Measurements from ENCODE around the gene EIF4EBP3. TPM values are rescaled to one million over a fixed set of nuclear protein-coding genes. Genes with fewer than 3 reads are reported as not detected.

Gene EIF4EBP3
- total and polyA plus RNA-seq, 9 of the 15 experiments (the other 6 are each of a cell fraction or from before 2014, with no cell fraction given), result 1.3 to 7.5 (median 3.8) TPM

DNA sequence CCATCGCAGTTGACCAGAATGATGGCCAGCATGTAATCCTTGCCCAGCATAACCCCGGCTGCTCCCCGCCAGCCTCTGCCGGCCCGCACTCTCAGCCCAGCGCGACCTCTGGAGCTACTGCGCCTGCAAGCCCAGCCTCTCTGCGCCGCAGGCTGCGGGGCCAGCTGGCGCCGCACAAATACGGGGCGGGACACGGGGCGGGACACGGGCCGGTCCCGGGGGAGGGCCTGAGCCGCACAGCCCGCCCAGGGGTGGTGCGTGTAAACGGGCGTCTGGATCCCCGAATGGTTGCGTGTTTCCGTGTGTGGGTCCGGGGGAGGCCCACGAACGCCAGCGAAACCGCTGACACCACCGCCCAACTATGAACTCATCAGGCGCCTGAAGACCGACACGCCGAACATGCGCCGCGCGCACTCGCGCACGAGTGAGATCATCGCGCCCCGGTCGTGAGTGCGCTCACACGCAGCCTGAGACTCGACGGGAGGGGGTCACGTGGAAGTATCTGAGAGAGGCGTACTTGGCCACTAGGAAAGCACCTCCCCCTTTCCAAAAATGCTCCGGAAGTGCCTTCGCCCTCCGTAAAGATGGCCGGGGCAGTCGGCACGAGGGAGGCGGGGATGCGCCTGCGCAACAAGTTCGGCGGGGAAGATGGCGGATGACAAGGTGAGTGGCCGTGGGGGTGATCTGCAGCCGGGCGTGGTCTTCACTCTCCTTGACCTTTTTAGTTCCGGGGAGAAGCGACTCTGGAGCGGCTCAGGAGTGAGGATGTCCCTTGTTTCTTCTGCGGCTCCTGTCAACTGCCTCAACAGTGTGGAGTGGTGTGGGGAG, 16.9 kb downstream of the EIF4EBP3 start, which contains the start of the genes APBB3 and SLC35A4 (continued):
- TF ChIP-seq SIN3B (IDR thresholded peaks at IDR 0.05; ENCODE audit: low read depth) (peak; percentile 77), ZC3H8 (IDR thresholded peaks at IDR 0.05) (no peak), IRF9 (tag; IDR thresholded peaks at IDR 0.05) (no peak), SREBF1 (IDR thresholded peaks at IDR 0.05; ENCODE audit: borderline replicate concordance, low read depth, low read length) (no peak), ZBTB5 (IDR thresholded peaks at IDR 0.05) (no peak), SMARCA5 (IDR thresholded peaks at IDR 0.05) (no peak), SIRT6 (IDR thresholded peaks at IDR 0.05; ENCODE audit: low read depth, low read length) (no peak), FOXA1 (IDR thresholded peaks at IDR 0.05; ENCODE audit: borderline replicate concordance) (no peak), NONO (IDR thresholded peaks at IDR 0.05; ENCODE audit: low read depth in 2 of 2, low read length in 1 of 2) (peak; percentile 14 to 28; a peak in 1 of 4 replicates), ZNF140 (CRISPR knock-in tag; IDR thresholded peaks at IDR 0.05) (no peak), TRIM24 (IDR thresholded peaks at IDR 0.05) (0 out of 4 replicates have a peak, but pooled peaks of 1 of the 2 experiments have one; percentile 42), ZBTB8A (IDR thresholded peaks at IDR 0.05; ENCODE audit: partially characterized antibody) (no peak), STAT5A (IDR thresholded peaks at IDR 0.05; ENCODE audit: borderline replicate concordance, low read length) (peak; percentile 33; the same call in 1 of the 2 replicates), CHCHD3 (CRISPR knock-in tag; IDR thresholded peaks at IDR 0.05) (peak; percentile 4; the same call in 1 of the 2 replicates), ZNF766 (CRISPR knock-in tag; conservative IDR thresholded peaks at IDR 0.05) (0 out of 2 replicates have a peak, but pooled peaks have one; percentile 29), GABPA (tag; conservative IDR thresholded peaks at IDR 0.05; ENCODE audit: low read depth) (peak; percentile 93), GATAD2A (IDR thresholded peaks at IDR 0.05) (peak; percentile 97), ZNF512 (tag; IDR thresholded peaks at IDR 0.05) (no peak)
- TF ChIP-seq, protein P1, sequence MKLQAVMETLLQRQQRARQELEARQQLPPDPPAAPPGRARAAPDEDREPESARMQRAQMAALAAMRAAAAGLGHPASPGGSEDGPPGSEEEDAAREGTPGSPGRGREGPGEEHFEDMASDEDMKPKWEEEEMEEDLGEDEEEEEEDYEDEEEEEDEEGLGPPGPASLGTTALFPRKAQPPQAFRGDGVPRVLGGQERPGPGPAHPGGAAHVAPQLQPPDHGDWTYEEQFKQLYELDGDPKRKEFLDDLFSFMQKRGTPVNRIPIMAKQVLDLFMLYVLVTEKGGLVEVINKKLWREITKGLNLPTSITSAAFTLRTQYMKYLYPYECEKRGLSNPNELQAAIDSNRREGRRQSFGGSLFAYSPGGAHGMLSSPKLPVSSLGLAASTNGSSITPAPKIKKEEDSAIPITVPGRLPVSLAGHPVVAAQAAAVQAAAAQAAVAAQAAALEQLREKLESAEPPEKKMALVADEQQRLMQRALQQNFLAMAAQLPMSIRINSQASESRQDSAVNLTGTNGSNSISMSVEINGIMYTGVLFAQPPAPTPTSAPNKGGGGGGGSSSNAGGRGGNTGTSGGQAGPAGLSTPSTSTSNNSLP (IDR thresholded peaks at IDR 0.05; ENCODE audit: borderline replicate concordance, low read depth, low read length), result no peak
- TF ChIP-seq, protein P2, sequence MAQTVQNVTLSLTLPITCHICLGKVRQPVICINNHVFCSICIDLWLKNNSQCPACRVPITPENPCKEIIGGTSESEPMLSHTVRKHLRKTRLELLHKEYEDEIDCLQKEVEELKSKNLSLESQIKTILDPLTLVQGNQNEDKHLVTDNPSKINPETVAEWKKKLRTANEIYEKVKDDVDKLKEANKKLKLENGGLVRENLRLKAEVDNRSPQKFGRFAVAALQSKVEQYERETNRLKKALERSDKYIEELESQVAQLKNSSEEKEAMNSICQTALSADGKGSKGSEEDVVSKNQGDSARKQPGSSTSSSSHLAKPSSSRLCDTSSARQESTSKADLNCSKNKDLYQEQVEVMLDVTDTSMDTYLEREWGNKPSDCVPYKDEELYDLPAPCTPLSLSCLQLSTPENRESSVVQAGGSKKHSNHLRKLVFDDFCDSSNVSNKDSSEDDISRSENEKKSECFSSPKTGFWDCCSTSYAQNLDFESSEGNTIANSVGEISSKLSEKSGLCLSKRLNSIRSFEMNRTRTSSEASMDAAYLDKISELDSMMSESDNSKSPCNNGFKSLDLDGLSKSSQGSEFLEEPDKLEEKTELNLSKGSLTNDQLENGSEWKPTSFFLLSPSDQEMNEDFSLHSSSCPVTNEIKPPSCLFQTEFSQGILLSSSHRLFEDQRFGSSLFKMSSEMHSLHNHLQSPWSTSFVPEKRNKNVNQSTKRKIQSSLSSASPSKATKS (CRISPR knock-in tag; IDR thresholded peaks at IDR 0.05), result no peak
